GM12873 (cell line): Measurements from ENCODE around the gene AHSA1.

Source experiments
- TF ChIP-seq, protein P1 (sequence below): IDR thresholded peaks from 2 replicates; pipeline ENCODE4 v1.5.1; 2012; ENCODE audit warnings: low read depth, mild to moderate bottlenecking, moderate library complexity, low read length, control low read depth; ENCODE audit not compliant: insufficient read depth; ENCODE audit errors: missing control alignments

AHSA1 gene

DNA sequence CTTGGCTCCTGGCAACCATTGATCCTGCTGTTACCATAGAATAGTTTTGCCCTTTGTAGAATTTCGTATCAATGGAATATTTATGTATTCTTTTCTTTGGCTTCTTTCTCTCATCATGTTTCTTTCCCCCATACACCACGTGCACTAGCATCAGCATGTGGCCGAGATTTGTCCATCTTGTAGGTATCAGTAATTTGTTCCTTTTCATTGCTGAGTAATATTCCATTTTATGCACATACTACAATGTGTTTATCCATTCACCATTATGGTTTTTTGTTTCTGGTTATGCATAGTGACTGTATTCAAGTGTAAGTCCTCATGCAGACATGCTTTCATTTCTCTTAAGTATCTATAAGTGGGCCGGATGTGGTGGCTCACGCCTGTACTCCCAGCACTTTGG, 45.2 kb downstream of the AHSA1 start:
- TF ChIP-seq, protein P1, sequence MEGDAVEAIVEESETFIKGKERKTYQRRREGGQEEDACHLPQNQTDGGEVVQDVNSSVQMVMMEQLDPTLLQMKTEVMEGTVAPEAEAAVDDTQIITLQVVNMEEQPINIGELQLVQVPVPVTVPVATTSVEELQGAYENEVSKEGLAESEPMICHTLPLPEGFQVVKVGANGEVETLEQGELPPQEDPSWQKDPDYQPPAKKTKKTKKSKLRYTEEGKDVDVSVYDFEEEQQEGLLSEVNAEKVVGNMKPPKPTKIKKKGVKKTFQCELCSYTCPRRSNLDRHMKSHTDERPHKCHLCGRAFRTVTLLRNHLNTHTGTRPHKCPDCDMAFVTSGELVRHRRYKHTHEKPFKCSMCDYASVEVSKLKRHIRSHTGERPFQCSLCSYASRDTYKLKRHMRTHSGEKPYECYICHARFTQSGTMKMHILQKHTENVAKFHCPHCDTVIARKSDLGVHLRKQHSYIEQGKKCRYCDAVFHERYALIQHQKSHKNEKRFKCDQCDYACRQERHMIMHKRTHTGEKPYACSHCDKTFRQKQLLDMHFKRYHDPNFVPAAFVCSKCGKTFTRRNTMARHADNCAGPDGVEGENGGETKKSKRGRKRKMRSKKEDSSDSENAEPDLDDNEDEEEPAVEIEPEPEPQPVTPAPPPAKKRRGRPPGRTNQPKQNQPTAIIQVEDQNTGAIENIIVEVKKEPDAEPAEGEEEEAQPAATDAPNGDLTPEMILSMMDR, result no peak

DNA sequence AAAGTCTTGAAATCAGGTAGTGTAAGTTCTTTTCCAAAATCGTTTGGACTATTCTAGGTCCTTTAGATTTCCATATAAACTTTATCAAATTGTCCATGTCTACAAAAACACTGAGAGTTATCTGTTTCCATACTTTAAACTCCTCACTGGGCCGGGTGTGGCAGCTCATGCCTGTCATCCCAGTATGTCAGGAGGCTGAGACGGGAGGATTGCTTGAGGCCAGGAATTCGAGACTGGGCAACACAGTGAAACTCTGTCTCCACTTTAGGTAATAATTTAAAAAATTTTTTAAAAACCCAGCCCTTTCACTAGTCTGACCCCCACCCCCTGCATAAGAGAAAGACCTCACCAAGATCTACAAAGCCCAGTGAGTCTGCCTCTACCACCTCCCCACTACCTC, 47.1 kb downstream of the AHSA1 start:
- TF ChIP-seq, protein P1, result no peak

DNA sequence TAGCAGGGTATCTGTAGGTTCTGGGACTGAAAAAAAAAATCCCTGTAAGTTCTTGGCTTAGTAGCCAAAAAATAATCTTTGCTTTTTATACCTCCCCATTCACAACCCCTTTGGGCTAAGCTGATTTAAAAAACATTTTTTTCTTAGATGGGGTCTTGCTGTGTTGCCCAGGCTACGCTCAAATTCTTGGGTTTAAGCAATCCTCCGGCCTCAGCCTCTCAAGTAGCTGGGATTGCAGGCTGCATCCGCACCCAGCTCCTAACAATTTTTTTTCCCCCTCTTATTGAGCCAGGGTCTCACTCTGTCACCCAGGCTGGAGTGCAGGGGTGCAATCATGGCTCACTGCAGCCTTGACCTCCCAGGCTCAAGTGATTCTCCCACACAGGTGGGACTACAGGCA, 49.9 kb downstream of the AHSA1 start:
- TF ChIP-seq, protein P1, result no peak

DNA sequence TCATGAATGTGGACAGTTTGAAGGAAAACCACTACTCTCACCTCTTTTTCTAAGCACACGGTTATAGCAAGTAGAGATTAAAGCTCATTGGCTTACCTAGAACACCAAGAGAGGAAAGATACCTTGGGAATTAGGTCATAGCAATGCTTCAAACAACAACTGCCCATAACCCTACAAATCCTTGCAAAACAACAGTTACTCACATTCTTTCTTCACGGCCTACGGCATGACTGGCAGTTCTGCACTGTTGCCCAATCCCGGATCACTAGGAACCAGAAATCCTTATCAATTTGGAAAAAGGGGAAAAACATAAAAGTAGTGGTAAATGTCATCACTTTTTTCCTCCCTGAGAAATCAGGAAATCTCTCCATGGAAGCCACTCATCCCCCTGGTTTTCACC, 50.4 kb downstream of the AHSA1 start:
- TF ChIP-seq, protein P1, result no peak

DNA sequence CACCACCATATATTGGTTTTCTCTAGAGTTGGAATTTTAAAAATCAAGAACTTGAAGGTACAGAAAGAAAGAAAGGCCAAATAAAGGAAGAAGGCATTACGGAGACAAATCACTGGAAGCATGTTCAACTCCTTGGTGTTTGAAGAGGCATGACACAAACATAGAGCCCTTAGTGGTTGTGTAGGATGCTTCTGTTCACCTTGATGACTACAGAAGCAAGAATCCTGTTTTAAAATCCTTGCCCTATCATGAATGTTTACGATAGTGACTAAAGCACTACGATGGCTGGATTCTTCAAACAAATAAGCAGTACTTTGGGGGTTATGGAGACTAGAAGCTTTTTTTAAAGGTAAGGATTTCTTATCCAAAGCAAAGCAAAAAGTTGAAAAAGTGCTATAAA, 51.0 kb downstream of the AHSA1 start:
- TF ChIP-seq, protein P1, result no peak

DNA sequence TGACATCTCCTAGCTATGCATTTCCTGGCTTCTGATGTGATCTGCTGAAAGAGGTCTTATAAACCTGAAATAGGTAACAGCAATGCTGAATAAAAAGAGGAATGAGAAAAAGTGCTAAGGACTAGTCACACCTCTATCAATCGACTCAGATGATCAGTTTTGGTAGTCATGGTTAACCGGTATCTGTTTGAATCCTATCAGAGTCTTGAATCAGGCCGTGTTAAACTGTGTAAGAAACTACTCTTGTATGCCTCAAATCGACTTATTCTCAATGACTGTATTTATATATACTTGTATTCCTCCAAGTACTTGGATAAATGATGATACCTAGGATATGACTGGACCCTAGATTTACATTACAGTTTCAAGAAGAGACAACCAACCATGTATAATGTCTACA, 51.5 kb downstream of the AHSA1 start:
- TF ChIP-seq, protein P1, result no peak

DNA sequence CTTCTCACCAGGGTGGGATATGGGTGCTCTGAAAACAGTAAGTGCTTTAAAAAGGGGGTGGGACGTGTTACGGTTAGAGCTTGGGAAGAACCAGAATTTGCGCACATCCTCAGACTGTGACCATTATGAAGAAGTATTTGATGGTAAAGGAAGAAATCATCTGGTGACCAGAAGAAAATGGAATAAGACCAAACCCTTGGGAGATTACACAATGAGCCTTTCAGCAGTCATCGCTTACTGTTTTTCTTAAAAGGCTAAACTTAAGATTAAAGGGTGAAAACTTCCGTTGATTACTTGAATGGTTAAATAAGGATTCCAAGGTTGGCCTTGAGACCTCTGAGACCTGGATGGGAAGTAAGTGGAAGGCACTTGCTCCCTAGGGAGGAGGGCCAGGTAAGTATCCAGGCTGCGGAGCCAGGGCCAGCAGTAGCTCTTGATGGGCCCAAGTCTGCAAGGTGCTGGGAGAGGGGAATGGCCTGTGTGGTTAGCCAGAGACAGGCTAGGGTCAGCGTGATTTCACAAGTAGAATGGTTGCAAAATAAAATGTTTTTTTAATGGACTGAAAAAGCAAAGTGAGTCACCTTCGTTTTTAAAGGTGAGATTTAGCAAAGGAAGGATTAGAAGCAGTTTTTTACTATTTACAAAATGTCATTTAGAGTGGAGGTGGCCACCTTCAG, 53.7 kb downstream of the AHSA1 start:
- TF ChIP-seq, protein P1, result no peak
